Measurements from ENCODE around the gene THBS1. TPM values are rescaled to one million over a fixed set of nuclear protein-coding genes. Genes with fewer than 3 reads are reported as not detected.

Gene THBS1
- total RNA-seq, 1 experiment from 2014 or later, result 37.1 TPM

DNA sequence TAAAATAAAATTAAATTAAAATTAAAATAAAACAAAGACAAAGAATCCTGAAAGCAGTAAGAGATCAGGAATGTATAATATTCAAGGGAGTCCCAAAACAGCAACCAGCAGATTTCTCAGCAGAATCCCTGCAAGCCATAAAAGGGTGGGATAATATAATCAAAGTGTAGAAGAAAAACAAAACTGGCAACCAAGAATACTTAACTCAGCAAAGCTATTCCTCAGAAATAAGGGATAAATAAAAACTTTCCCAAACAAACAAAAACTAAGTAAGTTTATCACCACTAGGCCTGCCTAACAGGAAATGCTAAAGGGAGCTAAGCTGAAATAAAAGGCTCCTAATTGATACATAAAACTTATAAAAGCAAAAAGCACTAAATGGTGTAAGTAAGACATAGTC, 29.8 kb downstream of the THBS1 start (continued):
- TF ChIP-seq, protein P1, sequence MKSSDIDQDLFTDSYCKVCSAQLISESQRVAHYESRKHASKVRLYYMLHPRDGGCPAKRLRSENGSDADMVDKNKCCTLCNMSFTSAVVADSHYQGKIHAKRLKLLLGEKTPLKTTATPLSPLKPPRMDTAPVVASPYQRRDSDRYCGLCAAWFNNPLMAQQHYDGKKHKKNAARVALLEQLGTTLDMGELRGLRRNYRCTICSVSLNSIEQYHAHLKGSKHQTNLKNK (CRISPR knock-in tag; IDR thresholded peaks at IDR 0.05), result no peak
- no peak for TF ChIP-seq ZNF232 (CRISPR knock-in tag; IDR thresholded peaks at IDR 0.05)
- TF ChIP-seq ZNF423 (CRISPR knock-in tag; IDR thresholded peaks at IDR 0.05), result no peak
- TF ChIP-seq RELA (CRISPR knock-in tag; IDR thresholded peaks at IDR 0.05; ENCODE audit: borderline replicate concordance), result no peak
- TF ChIP-seq TCF7 (CRISPR knock-in tag; IDR thresholded peaks at IDR 0.05; ENCODE audit: low read depth), result no peak
- TF ChIP-seq, protein P2, sequence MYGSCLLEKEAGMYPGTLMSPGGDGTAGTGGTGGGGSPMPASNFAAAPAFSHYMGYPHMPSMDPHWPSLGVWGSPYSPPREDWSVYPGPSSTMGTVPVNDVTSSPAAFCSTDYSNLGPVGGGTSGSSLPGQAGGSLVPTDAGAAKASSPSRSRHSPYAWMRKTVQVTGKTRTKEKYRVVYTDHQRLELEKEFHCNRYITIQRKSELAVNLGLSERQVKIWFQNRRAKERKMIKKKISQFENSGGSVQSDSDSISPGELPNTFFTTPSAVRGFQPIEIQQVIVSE (CRISPR knock-in tag; IDR thresholded peaks at IDR 0.05; ENCODE audit: borderline replicate concordance), result no peak
- no peak for TF ChIP-seq HMGA2 (CRISPR knock-in tag; IDR thresholded peaks at IDR 0.05)
- no peak for TF ChIP-seq CREM (CRISPR knock-in tag; IDR thresholded peaks at IDR 0.05)
- TF ChIP-seq, protein P3, sequence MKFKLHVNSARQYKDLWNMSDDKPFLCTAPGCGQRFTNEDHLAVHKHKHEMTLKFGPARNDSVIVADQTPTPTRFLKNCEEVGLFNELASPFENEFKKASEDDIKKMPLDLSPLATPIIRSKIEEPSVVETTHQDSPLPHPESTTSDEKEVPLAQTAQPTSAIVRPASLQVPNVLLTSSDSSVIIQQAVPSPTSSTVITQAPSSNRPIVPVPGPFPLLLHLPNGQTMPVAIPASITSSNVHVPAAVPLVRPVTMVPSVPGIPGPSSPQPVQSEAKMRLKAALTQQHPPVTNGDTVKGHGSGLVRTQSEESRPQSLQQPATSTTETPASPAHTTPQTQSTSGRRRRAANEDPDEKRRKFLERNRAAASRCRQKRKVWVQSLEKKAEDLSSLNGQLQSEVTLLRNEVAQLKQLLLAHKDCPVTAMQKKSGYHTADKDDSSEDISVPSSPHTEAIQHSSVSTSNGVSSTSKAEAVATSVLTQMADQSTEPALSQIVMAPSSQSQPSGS (CRISPR knock-in tag; IDR thresholded peaks at IDR 0.05; ENCODE audit: borderline replicate concordance, low read depth), result no peak

DNA sequence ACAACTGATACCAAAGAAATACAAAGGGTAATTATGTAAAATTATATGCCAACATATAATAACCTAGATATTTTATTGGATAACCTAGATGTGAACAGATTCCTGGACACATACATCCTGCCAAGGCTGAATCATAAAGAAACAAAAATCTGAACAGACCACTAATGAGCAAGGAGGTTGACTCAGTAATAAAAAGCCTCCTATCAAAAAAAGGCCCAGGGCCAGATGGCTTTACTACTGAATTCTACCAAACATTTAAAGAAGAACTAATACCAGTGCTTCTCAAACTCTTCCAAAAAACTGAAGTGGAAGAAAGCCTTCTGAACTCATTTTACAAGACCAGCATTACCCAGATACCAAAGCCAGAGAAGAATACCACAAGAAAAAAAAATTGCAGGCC, 32.4 kb downstream of the THBS1 start:
- ATAC-seq (no peak), DNase-seq (ENCODE audit: low spot score) (no peak)
- Mint-ChIP-seq H3K27ac (no peak overlapping the region), H3K27me3 (ENCODE audit: low read depth) (no peaks in the 10 kb centered on the region; the same call in 1 of the 2 replicates), H3K4me3 (no peak overlapping the region), H3K4me1 (no peaks in the 10 kb centered on the region), H3K36me3 (peaks cover 8% of the 10 kb centered on the region), H3K9me3 (peaks cover 44% of the 10 kb centered on the region)
- CTCF ChIA-PET, result interaction anchor here (1.4 kb wide), 1 partner anchor 131 kb away, joined by 3 read pairs; no protein-coding TSS in a partner anchor
- POLR2A ChIA-PET, result no interaction called here
- no peak for TF ChIP-seq FOXJ3 (CRISPR knock-in tag; IDR thresholded peaks at IDR 0.05; ENCODE audit: borderline replicate concordance)
- TF ChIP-seq ZNF416 (CRISPR knock-in tag; IDR thresholded peaks at IDR 0.05), result no peak
- TF ChIP-seq, protein P4, sequence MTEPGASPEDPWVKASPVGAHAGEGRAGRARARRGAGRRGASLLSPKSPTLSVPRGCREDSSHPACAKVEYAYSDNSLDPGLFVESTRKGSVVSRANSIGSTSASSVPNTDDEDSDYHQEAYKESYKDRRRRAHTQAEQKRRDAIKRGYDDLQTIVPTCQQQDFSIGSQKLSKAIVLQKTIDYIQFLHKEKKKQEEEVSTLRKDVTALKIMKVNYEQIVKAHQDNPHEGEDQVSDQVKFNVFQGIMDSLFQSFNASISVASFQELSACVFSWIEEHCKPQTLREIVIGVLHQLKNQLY (CRISPR knock-in tag; IDR thresholded peaks at IDR 0.05), result no peak
- no peak for TF ChIP-seq CBFB (CRISPR knock-in tag; IDR thresholded peaks at IDR 0.05; ENCODE audit: low read depth)

DNA sequence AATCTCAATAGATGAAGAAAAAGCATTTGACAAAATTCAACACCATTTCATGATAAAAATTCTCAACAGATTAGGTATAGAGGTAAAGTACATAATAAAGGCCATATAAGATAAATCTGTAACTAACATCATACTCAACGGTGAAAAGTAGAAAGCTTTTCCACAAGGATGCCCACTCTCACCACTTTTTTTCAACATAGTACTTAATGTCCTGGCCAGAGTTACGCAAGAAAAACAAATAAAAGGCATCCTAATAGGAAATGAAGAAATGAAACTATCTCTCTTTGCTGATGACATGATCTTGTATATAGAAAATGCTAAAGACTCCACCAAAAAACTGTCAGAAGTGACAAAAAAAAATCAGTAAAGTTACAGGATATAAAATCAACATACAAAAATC, 33.0 kb downstream of the THBS1 start:
- ChIA-PET CTCF (interaction anchor here (1.4 kb wide), 1 partner anchor 130 kb away, joined by 3 read pairs; no protein-coding TSS in a partner anchor), POLR2A (no interaction called here)
- Mint-ChIP-seq H3K4me1 (no peaks in the 10 kb centered on the region), H3K27me3 (ENCODE audit: low read depth) (no peaks in the 10 kb centered on the region; the same call in 1 of the 2 replicates), H3K27ac (no peak overlapping the region), H3K36me3 (peaks cover 8% of the 10 kb centered on the region), H3K9me3 (peaks cover 44% of the 10 kb centered on the region), H3K4me3 (no peak overlapping the region)
- TF ChIP-seq, protein P5, sequence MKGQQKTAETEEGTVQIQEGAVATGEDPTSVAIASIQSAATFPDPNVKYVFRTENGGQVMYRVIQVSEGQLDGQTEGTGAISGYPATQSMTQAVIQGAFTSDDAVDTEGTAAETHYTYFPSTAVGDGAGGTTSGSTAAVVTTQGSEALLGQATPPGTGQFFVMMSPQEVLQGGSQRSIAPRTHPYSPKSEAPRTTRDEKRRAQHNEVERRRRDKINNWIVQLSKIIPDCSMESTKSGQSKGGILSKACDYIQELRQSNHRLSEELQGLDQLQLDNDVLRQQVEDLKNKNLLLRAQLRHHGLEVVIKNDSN (CRISPR knock-in tag; IDR thresholded peaks at IDR 0.05), result no peak
- no peak for TF ChIP-seq ZNF423 (CRISPR knock-in tag; IDR thresholded peaks at IDR 0.05)
- TF ChIP-seq CREM (CRISPR knock-in tag; IDR thresholded peaks at IDR 0.05), result no peak
- no peak for TF ChIP-seq TEAD4 (CRISPR knock-in tag; IDR thresholded peaks at IDR 0.05)
- TF ChIP-seq, protein P6, sequence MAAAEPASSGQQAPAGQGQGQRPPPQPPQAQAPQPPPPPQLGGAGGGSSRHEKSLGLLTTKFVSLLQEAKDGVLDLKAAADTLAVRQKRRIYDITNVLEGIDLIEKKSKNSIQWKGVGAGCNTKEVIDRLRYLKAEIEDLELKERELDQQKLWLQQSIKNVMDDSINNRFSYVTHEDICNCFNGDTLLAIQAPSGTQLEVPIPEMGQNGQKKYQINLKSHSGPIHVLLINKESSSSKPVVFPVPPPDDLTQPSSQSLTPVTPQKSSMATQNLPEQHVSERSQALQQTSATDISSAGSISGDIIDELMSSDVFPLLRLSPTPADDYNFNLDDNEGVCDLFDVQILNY (CRISPR knock-in tag; IDR thresholded peaks at IDR 0.05), result no peak
- TF ChIP-seq, protein P7, sequence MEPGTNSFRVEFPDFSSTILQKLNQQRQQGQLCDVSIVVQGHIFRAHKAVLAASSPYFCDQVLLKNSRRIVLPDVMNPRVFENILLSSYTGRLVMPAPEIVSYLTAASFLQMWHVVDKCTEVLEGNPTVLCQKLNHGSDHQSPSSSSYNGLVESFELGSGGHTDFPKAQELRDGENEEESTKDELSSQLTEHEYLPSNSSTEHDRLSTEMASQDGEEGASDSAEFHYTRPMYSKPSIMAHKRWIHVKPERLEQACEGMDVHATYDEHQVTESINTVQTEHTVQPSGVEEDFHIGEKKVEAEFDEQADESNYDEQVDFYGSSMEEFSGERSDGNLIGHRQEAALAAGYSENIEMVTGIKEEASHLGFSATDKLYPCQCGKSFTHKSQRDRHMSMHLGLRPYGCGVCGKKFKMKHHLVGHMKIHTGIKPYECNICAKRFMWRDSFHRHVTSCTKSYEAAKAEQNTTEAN (CRISPR knock-in tag; IDR thresholded peaks at IDR 0.05), result no peak
- TF ChIP-seq ZNF416 (CRISPR knock-in tag; IDR thresholded peaks at IDR 0.05), result no peak
- no peak for TF ChIP-seq HMGA2 (CRISPR knock-in tag; IDR thresholded peaks at IDR 0.05)
- no peak for TF ChIP-seq FOXP1 (CRISPR knock-in tag; IDR thresholded peaks at IDR 0.05; ENCODE audit: borderline replicate concordance)
- no peak for TF ChIP-seq ZNF671 (CRISPR knock-in tag; IDR thresholded peaks at IDR 0.05)
- TF ChIP-seq GABPB1 (CRISPR knock-in tag; IDR thresholded peaks at IDR 0.05), result no peak
- no peak for ATAC-seq
- no peak for DNase-seq (ENCODE audit: low spot score)
